ENCODE results near the gene SEMA6B. TPM values are rescaled to one million over a fixed set of nuclear protein-coding genes. Genes with fewer than 3 reads are reported as not detected.
A peak's percentile ranks its signal among the peaks of the same experiment; 100 is the strongest.

Gene SEMA6B
- total RNA-seq, 2 experiments from 2014 or later: not detected

GRCh38 chr19:4586691-4587090 is 27.2 kb upstream of the SEMA6B start:
- H3K4me3 Mint-ChIP-seq: no peak overlapping the region

DNA sequence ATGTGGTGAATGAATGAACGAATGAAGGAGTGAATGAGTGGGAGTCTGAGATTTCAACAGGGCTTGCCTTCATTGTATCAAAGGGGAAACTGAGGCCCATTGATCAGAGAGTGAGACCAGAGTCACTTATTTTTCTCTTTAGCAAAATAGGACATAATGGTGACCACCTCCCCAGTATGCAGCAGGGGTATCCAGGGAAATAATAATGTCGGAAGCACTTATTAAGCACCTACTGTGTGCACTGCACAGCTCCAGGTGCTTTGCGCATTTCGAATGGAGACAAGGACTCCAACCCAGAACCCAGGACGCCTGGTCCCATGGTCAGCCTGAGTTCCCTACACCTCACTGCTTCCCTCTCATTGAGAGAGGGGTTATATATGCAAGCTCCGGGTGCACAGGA is 26.8 kb upstream of the SEMA6B start:
- no peaks in the 10 kb centered on the region for H3K9me3 Mint-ChIP-seq (ENCODE audit: insufficient read depth)
- DNase-seq (no peak), ATAC-seq (no peak)
- peaks cover 28% of the 10 kb centered on the region for H3K27me3 Mint-ChIP-seq (ENCODE audit: low read depth)
- H3K4me3 Mint-ChIP-seq: no peak overlapping the region
- CTCF ChIA-PET: interaction anchor here (1.2 kb wide), 1 partner anchor 205 kb away, joined by 3 read pairs; the partner anchor contains the start of gene FEM1A
- peaks cover 3% of the 10 kb centered on the region for H3K4me1 Mint-ChIP-seq (ENCODE audit: low read depth)
- POLR2A ChIA-PET: no interaction called here
- no peaks in the 10 kb centered on the region for H3K36me3 Mint-ChIP-seq (ENCODE audit: low read depth)
- H3K27ac Mint-ChIP-seq: no peak overlapping the region

More at GRCh38 chr19:4586691-4587090, 27.2 kb upstream of the SEMA6B start:
- ChIA-PET POLR2A (interaction anchor here (0.6 kb wide), 1 partner anchor 732 kb away, joined by 3 read pairs; no protein-coding TSS in a partner anchor), CTCF (interaction anchor here (1.3 kb wide), 1 partner anchor 16 kb away, joined by 4 read pairs; no protein-coding TSS in a partner anchor)
- peaks cover 33% of the 10 kb centered on the region for H3K27me3 Mint-ChIP-seq (ENCODE audit: low read depth)
- peaks cover 3% of the 10 kb centered on the region for H3K4me1 Mint-ChIP-seq (ENCODE audit: low read depth)
- ATAC-seq (no peak), DNase-seq (no peak)
- H3K27ac Mint-ChIP-seq: no peak overlapping the region
- H3K36me3 Mint-ChIP-seq (ENCODE audit: low read depth): no peaks in the 10 kb centered on the region
- H3K9me3 Mint-ChIP-seq (ENCODE audit: insufficient read depth): no peaks in the 10 kb centered on the region

DNA sequence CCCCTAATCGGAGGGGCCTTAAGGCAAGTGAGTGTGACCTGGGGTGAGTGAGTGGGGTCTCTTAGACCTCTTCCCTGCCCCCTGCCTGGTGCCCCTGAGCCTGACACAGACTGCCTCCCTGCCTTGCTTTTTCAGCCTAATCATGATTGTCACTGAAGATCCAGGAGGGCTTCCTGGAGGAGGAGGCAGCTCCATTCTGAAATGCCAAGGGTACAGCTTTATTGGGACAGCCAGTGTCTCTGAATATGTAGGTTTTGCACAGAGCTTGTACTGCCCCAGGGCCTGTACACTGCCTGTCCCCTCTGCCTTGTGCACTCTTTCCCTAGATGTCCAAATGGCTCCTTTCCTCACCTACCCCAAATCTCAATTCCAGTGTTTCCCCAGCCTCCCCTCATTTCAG is 26.1 kb upstream of the SEMA6B start:
- ATAC-seq: no peak

DNA sequence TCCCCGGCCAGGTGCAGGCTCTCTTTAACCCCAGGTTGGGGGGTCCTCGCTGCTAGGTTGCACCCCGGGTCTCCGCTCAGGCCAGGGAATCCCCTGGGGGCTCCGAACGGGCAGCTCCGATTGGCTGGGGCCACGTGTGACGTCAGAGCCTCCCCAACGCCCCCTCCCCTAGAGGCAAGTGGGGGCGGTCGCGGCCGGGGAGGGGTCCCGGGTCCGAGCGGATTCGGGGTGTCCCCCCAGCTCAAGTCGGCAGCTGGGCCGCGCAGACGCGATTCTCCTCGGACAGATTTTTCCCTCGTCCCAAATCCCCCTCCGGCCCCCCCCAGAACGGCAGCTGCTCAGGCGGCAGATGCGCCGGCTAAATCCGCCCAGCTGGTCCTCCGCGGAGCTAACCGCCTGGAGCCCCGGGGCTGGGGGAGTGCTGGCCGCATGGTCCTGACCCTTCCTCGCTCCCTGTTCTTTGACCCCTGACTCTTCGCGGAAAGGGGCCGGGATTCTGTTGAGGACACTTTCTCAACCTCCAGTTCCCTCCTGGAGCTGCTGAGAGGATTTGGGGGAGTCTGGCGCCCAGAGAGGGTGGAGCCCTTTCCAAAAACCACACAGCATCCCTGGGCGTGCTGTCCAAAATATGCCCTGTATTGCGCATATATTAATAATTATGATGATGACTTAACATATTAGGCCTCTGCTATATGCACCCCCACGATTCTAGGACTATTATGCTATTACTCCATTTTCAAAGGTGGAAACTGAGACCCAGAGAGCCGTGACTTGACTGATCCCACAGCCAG is 25.4 kb upstream of the SEMA6B start:
- no peak for DNase-seq
- Mint-ChIP-seq H3K4me3 (no peak overlapping the region), H3K27me3 (ENCODE audit: low read depth) (peaks cover 32% of the 10 kb centered on the region), H3K4me1 (ENCODE audit: low read depth) (peaks cover 6% of the 10 kb centered on the region), H3K36me3 (ENCODE audit: low read depth) (no peaks in the 10 kb centered on the region), H3K9me3 (ENCODE audit: insufficient read depth) (no peaks in the 10 kb centered on the region), H3K27ac (no peak overlapping the region)
- ATAC-seq: no peak
- CTCF ChIA-PET: interaction anchor here (0.8 to 1.5 kb wide), 3 partner anchors 52 to 206 kb away, joined by 3 to 5 read pairs (median 3); partner anchors contain the start of gene FEM1A
- POLR2A ChIA-PET: no interaction called here

More for the DNA sequence above, 26.1 kb upstream of the SEMA6B start:
- H3K27me3 Mint-ChIP-seq (ENCODE audit: low read depth): peaks cover 28% of the 10 kb centered on the region
- no peaks in the 10 kb centered on the region for H3K9me3 Mint-ChIP-seq (ENCODE audit: insufficient read depth)
- ChIA-PET CTCF (interaction anchor here (1.2 to 1.5 kb wide), 2 partner anchors 51 to 206 kb away, joined by 3 to 5 read pairs; partner anchors contain the start of gene FEM1A), POLR2A (no interaction called here)
- no peak overlapping the region for H3K27ac Mint-ChIP-seq
- DNase-seq: no peak
- no peak overlapping the region for H3K4me3 Mint-ChIP-seq
- peaks cover 6% of the 10 kb centered on the region for H3K4me1 Mint-ChIP-seq (ENCODE audit: low read depth)
- H3K36me3 Mint-ChIP-seq (ENCODE audit: low read depth): no peaks in the 10 kb centered on the region

- peaks cover 37% of the 10 kb centered on the region for H3K27me3 Mint-ChIP-seq (ENCODE audit: low read depth)
- ATAC-seq: no peak
- peaks cover 6% of the 10 kb centered on the region for H3K4me1 Mint-ChIP-seq (ENCODE audit: low read depth)
- no peaks in the 10 kb centered on the region for H3K9me3 Mint-ChIP-seq (ENCODE audit: insufficient read depth)
- ChIA-PET CTCF (interaction anchor here (0.8 kb wide), 1 partner anchor 113 kb away, joined by 3 read pairs; no protein-coding TSS in a partner anchor), POLR2A (no interaction called here)
- no peak overlapping the region for H3K4me3 Mint-ChIP-seq
- DNase-seq: peak; percentile 33
- no peaks in the 10 kb centered on the region for H3K36me3 Mint-ChIP-seq (ENCODE audit: low read depth)
- H3K27ac Mint-ChIP-seq: no peak overlapping the region
These were observed 24.6 kb upstream of the SEMA6B start for GRCh38 chr19:4583961-4584669.

DNA sequence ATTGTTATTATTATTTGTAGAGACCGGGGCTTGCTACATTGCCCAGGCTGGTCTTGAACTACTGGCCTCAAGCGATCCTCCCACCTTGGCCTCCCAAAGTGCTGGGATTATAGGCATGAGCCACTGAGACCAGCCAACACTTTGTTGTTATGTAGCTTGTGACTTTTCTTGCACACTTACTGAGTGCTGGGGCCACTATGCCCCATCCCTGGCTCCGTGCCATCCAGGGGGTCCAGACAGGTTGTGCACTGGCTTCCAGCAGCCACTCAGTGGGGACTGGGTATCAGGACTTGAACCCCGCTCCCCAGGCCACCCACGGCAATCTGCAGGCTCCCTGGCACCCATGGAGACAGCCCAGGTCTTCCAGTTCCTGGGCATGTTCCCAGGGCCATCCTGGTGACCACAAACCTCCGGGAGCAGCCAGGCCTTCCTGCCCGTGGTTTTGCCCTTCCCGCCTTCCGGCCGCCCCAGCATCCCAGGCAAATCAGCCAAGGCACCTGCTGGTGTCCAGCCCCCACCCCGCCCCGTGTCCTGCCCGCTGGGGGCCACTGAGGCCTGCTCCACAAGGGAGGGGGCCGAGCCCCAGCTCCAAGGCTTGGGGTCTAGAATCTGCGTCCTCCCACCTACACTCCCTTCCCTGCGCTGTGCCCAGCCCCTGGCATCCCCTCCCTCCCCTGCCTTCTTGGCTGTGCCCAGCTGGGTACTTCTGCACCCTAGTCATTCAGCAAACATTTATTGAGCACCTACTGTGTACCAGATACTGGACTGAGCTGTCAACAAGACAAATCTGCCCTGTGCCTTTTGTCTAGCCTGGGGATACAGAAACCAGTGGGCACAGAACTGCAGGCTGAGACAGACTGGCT is 23.7 kb upstream of the SEMA6B start:
- POLR2A ChIA-PET: no interaction called here
- CTCF ChIA-PET: no interaction called here
- H3K27me3 Mint-ChIP-seq (ENCODE audit: low read depth): peaks cover 42% of the 10 kb centered on the region
- H3K27ac Mint-ChIP-seq: no peak overlapping the region
- no peaks in the 10 kb centered on the region for H3K9me3 Mint-ChIP-seq (ENCODE audit: insufficient read depth)
- no peak for DNase-seq
- H3K4me1 Mint-ChIP-seq (ENCODE audit: low read depth): peaks cover 6% of the 10 kb centered on the region
- H3K36me3 Mint-ChIP-seq (ENCODE audit: low read depth): no peaks in the 10 kb centered on the region
- ATAC-seq: no peak
- no peak overlapping the region for H3K4me3 Mint-ChIP-seq

DNA sequence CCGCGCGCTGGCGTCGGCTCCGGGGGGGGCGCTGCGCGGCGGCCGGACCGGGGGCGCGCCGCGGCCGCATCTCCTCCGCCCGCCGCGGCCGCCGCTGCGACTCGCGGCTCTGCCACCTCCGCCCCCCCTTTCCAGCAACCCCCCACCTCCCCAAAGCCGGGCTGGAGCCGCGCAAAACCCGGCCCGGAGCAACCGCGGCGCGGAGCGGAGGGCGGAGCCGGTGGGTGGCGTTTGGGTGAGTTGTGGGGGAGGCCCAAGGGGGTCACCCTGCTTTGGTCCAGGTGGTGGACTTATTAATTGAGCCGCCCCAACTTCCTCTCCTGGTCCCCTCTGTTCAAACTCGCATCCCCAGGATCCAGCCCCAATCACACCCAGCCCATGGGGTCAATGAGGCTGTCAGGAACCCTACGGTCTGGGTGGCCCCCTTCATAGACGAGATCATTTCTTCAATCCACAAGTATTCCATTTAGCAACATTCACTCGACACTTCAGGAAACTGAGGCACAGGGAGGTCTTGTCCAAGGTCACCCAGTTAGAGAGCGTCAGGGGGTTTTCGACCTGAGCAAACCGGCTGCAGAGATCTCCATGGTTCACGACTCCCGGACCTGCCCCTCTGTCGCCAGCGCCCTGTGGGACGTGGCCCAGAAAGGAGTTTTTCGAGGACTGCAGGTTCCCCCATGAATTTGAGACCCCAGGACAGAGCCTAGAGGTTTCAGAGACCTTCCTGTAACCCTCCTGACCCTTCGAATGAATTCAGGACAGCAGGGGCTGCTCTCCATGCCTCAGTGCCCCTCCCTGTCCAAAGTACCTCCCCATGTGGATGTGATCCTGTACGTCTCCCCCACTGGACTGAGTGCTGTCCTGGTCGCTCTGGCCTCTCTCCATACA is 22.4 kb upstream of the SEMA6B start:
- Mint-ChIP-seq H3K27ac (no peak overlapping the region), H3K9me3 (ENCODE audit: insufficient read depth) (no peaks in the 10 kb centered on the region), H3K4me1 (ENCODE audit: low read depth) (peaks cover 6% of the 10 kb centered on the region), H3K36me3 (ENCODE audit: low read depth) (no peaks in the 10 kb centered on the region), H3K27me3 (ENCODE audit: low read depth) (peaks cover 42% of the 10 kb centered on the region), H3K4me3 (no peak overlapping the region)
- CTCF ChIA-PET: no interaction called here
- ATAC-seq (no peak), DNase-seq (no peak)
- POLR2A ChIA-PET: no interaction called here

DNA sequence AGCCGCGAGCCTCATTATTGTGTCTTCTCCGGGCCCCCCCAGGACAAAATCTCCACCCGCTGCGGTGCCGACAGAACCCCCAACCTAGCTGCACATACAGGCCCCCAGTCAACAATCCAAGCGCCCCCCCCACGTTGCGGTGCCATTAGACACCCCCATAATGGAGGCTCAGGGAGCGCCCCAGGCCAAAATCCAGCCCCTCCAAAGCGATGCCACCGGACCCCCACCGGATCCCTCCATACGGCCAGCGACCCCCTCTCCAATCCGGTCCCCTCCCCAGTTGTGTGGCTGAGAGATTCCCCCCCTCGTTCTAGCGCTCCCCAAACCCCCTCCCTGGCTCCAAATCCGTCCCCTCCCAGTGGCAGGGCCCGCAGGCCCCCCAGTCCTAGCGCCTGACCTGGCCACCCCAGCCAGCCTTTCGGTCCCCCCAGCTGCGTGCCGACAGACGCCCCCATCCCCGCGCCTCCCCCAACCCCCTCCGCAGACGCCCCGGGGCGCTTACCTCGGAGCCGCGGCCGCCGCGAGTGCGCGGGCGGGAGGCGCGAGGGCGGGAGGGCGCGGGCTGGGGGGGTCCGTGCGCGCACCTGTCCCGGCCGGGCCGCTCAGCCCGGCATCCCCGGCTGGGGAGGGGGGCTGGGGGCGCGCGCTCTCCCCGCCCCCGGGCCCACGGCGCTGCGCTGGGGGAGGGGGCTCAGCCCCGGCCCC is 21.6 kb upstream of the SEMA6B start:
- Mint-ChIP-seq H3K4me1 (ENCODE audit: low read depth) (peaks cover 6% of the 10 kb centered on the region), H3K4me3 (no peak overlapping the region), H3K9me3 (ENCODE audit: insufficient read depth) (no peaks in the 10 kb centered on the region), H3K27ac (no peak overlapping the region), H3K36me3 (ENCODE audit: low read depth) (no peaks in the 10 kb centered on the region), H3K27me3 (ENCODE audit: low read depth) (peaks cover 47% of the 10 kb centered on the region)
- DNase-seq (no peak), ATAC-seq (no peak)
- POLR2A ChIA-PET: no interaction called here
- CTCF ChIA-PET: no interaction called here

DNA sequence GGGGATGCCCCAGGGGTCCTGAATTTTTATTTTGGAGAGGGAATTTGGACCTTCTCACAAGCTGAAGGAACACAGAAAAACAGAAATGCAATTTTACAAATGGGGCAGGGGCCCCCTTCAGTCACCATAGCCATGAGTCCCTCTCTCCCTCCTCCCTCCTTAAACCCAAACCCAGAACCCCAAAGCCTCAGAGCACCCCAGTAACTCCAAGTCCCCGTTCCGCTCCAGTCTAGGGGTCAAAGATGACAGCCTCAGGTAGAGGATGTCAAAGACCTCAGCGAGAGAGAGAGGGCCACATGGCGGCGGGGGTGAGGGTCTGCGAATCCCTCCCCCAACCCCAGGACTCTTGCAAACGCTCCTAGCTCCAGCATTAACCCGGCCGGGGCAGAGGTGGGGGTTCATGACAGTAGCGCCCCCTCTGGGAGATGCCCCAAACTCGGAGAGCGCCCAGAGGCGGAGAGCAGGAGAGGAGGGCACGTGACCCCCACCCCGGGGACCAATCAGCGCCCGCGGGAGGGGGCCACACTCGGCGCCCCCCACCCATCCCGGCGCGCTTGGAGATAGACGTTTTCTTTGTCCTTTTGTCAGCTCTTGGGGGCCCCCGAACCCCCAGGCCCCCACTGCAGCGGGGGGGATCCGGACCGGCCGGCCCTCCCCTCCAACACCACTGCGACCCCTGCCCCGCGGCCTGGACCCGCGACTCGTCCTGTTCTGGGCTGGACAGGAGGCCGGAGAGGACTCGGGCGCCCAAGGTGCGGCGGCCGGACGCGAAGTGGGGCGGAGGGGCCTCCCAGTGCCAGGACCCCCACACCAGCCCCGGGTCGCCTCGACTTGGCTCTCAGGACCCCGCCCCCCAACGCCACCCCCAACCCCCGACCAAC is 20.8 kb upstream of the SEMA6B start:
- ChIA-PET CTCF (interaction anchor here (1.4 to 2.0 kb wide), 2 partner anchors 9 to 54 kb away, joined by 3 to 9 read pairs; no protein-coding TSS in a partner anchor), POLR2A (no interaction called here)
- DNase-seq: no peak
- Mint-ChIP-seq H3K27me3 (ENCODE audit: low read depth) (peaks cover 42% of the 10 kb centered on the region), H3K4me1 (ENCODE audit: low read depth) (peaks cover 6% of the 10 kb centered on the region), H3K9me3 (ENCODE audit: insufficient read depth) (no peaks in the 10 kb centered on the region), H3K27ac (no peak overlapping the region), H3K36me3 (ENCODE audit: low read depth) (no peaks in the 10 kb centered on the region), H3K4me3 (no peak overlapping the region)
- ATAC-seq: no peak

GRCh38 chr19:4579389-4579788 is 19.9 kb upstream of the SEMA6B start:
- Mint-ChIP-seq H3K27me3 (ENCODE audit: low read depth) (peaks cover 39% of the 10 kb centered on the region), H3K36me3 (ENCODE audit: low read depth) (no peaks in the 10 kb centered on the region), H3K9me3 (ENCODE audit: insufficient read depth) (no peaks in the 10 kb centered on the region), H3K4me3 (no peak overlapping the region), H3K27ac (no peak overlapping the region), H3K4me1 (ENCODE audit: low read depth) (peaks cover 6% of the 10 kb centered on the region)
- CTCF ChIA-PET: interaction anchor here (1.4 to 2.0 kb wide), 2 partner anchors 8 to 54 kb away, joined by 3 to 9 read pairs; no protein-coding TSS in a partner anchor
- ATAC-seq (no peak), DNase-seq (no peak)
- POLR2A ChIA-PET: no interaction called here

Data from activated CD8-positive, alpha-beta T cell treated with anti-CD3 and anti-CD28 coated beads, Interleukin-2, amount 10 ng/mL, durations not matched to agents 7 days and 5 days (primary cell).